GM18951 (cell line): ENCODE results near the gene KCNQ1.

Experiments used
- POLR2A ChIP-seq: IDR thresholded peaks from 4 replicates; pipeline ENCODE4 v1.6.1; 2011; ENCODE audit warnings: mild to moderate bottlenecking; ENCODE audit not compliant: insufficient read length, insufficient read depth; ENCODE audit errors: extremely low read depth
- in situ Hi-C: fragments of 300-500 bp; cut with MboI; formaldehyde crosslinking; loops from one replicate; pipeline ENCODE4 v1.12.0; 2022; ENCODE audit warnings: low sequenced_read_pairs, mixed read lengths, inconsistent platforms; ENCODE audit not compliant: unreplicated experiment

Gene KCNQ1

DNA sequence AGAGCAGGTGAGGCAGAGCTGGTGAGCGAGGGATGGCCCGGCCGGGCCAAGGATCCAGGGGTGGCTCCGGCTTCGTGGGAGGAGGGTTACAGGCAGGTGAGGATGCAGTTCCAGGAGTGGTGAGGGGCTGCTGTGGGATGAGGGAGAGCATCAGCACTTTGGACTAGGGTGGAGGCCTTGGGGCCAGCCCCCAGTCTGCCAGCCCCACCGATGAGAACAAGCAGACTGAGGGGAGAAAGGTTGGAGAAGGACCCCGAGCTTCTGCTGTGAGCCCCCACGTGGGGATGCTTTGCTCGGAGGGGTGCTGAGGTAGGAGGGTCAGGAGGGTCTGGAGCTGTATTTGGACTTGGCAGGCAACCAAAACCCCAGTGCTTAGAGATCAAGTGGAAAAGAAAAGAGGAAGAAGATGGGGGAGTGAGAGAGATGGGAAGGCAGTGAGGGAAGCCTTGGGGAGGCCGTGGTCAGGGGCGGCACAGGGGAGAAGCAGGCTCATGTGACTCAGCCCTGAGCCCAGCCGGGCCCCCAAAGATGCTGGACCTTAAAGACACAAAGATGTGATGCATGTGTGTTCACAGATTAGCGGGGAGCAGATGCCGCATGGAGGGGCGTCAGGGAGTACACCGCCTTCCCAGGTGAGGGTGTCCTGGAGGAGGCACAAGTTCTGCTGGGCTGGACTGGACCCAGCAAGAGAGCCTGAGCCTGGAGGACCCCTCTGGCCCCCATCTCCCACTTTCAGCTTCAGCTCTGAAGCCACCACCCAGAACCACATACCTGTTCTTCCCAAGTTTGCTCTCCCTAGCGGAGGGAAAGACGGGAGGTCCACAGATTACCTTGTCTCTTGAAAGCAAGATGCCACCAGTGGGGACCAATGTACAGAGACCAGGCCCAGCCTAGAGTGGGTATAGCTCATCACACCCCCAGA lies 349.5 kb downstream of the KCNQ1 start:
- TF ChIP-seq POLR2A = no peak
- in situ Hi-C loops = no loop called here

DNA sequence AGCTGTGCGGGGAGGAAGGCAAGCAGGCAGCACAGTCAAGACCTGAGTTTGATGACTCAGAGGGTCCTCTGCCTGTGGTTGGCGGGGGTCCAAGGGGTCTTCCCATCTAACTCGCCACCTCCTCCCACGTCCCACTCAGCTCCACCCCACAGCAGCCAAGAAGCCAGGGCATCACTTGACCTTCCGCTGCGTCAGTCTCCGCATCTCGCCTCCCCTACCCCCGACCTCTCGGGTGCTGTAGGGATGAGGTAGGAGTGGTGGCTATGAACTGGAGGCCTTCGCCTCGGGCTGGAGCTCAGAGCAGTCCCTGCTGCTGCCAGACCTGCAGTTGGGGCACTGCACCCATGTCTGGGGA lies 350.1 kb downstream of the KCNQ1 start:
- in situ Hi-C loops = no loop called here
- no peak for TF ChIP-seq POLR2A

DNA sequence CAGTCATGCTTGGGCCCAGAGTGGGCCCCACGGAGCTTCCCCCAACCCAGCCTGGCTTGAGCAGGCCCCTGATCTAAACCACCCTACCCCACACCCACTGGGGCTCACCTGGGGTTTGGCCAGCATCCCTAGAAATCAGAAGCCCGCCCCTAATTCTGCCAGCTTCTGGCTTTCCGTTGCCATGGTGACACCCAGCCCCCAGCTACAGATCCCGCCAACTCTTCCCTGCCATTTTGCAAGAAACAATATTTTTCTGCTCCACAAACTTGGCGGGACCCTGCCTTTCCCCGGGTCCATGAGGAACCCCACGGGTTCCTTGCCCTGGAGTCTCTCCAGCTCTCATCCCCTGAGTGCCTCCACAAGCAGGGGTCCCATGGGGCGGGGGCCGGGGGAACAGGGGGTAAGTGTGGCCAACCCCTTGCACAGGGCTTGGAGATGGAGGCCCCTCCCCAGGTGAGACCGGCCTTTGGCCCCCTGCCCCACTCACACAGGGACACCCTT lies 350.7 kb downstream of the KCNQ1 start:
- in situ Hi-C loops = no loop called here
- TF ChIP-seq POLR2A = no peak

DNA sequence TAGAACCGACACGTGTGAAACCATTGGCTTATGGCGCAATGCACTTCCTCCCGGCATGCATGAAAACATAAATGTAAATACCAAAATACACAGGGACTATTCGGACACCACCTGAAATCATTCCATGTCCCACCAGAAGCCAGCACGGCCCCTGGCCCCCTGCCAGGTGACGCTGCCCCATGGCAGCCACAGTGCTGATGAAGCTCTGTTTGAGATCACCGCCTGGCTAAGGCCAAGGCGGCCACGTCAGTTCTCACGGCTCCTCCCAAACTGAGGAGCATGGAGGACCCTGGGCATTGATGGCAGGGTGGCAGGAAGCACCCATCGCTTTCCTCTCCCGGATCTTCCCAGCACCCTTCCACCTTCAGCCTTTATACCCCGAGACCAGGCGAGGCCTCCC lies 351.3 kb downstream of the KCNQ1 start:
- in situ Hi-C loops = no loop called here
- TF ChIP-seq POLR2A = no peak

DNA sequence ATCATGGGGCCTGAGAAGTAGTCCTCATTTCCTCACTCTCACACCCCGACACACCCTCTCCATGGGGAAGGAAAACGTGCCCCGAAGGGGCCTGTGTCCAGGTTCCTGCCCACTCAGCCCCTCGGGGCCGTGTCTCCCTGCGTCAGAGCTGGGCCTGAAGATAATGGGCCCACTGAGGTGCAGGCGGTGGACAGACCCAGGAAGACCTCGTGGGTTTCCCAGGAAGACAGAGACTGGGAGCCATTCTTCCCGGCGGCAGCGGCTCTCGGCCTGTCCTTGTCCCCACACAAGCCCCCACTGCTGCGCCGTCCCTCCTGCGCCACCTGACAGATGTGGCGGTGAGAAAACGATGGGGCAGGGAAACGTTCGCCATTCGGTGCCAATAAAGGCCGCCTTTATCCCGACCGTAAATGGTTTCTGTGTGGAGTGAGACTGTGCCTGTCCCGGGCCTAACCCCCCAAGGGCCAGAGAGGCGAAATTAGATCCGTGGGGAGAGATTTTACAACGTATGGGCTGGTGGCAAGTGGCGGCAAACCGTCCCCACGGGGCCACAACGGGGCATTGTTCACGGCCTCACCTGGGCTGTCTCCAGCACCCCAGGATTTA lies 351.8 kb downstream of the KCNQ1 start:
- no peak for TF ChIP-seq POLR2A
- in situ Hi-C loops = no loop called here

DNA sequence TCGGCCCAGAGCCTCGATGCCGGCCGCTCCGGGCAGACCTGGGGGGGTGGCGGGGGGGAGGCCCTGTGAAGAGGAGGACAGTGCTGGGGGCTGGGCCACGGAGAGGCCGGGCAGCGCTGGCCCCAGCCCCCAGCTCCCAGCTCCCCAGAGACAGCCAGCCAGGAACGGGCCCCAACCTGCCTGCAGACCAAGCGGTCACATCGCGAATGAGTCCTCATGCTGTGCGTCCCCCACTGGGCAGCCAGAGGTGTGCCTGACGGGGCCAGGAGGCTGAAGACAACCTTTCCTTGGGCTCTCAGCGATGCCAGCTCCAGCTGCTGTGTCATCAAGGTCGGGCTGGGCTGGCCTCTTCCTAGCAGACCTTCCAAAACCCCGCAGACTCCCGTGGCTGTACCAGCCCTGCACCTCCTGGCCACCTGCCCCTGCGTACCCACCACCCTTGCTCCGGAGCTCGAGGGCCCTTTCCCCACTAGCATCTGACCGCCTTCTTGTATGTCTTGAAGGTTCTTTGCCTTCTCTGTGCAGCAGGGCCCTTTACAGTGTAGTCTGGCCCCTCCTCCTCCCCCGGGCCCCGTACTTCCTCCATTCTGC lies 352.4 kb downstream of the KCNQ1 start:
- in situ Hi-C loops = no loop called here
- TF ChIP-seq POLR2A = no peak

DNA sequence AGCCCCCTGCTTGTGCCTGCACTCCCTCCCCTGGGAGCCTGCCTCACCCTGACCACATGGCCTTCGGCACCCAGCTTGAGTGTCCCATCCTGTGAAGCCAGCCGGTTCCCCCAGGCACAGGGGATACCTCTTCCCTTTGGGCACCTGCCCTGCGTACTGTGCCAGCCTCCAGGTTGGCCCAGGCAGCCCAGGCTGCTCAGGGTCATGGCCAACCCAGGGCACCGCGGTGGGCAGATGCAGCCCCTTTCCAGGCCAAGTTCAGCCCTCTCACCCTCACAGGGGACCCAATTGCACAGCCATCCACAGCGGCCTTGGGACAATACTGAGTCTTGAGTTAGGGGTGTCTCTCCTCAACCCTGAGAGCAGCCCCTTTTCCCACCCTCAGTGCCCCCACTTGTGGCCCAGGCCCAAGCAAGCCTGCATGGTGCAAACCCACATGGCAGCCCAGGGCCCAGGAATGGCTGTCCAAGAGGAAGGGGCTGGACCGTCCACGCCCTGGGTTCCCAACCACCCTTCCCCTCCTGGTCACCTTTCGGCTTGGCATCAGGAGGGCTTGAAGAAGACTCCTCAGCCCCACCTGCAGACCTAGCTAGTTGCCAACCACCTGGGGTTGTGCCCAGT lies 353.0 kb downstream of the KCNQ1 start:
- in situ Hi-C loops = no loop called here
- TF ChIP-seq POLR2A = no peak

DNA sequence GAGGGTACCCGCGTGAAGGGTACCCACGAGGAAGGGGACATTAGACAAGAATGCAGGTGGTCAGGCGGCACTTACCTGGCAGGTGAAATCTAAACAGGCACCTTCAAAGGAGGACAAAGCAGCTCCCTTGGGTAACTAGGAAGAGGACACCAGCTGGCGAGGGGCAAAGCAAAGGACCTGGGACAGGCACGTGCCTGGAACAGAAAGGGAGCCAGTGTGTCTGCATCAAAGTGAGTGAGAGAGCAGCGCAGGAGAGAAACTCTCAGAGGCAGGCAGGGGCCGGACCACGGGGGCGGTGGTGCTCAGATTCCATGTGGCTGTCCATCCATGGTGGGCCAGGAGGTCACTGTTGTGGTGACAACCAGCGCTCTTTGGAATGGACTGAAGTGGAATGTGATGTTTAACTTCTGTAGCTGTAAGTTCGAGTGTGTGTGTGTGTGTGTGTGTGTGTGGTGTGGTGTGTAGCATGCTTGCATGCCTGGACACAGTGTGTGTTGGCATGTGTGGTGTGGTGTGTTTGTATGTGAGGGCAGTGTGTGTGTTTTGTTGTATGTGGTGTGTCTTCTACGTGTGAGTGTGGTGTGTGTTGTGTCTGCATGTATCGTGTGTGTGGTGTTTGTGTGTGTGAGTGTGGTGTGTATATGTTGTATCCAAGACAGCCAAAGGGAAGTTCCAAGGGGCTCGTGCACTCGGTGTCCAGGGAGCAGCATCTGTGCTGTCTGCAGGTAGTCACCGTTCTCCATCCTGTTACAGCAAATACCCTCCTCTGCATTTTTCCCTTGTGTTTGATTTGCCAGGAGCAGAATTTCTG lies 354.3 kb downstream of the KCNQ1 start:
- in situ Hi-C loops = no loop called here
- no peak for TF ChIP-seq POLR2A

DNA sequence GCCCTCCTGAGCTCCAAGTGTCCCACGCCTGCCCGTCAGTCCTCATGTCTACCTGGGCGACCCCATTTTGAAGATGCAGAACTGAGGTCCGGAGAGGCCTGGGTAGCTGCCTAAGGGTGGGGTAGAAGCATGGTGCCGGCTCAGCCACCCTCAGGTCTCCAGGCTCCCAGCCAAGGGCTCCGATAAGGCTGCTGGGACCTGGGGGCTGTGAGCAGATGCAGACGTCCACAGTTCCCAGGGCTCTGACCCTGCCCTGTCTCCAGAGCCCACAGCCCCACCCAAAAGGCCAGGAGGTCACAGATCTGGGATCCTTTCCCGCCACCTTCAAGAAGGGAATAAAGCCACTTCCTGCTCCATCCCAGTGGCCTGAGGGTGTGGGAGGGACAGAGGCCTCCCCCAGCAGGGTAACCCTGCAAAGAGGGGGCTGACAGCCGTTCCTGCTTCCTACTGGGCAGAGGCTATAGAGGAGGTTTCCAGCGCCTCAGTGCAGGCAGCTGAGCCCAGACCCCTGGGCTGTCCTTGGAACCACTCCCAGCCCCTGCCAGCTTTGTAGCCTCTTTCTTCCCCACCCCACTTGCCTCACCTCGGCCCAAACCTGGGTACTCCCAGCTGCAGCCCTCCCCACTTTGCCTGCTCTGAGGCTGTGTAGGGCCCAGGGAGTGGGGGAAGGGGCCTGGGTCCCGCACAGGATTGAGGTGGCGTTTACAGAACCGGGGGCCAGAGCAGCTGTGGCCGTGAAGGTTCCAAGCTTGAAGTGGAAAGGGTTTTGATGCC lies 355.3 kb downstream of the KCNQ1 start:
- no peak for TF ChIP-seq POLR2A
- in situ Hi-C loops = no loop called here

DNA sequence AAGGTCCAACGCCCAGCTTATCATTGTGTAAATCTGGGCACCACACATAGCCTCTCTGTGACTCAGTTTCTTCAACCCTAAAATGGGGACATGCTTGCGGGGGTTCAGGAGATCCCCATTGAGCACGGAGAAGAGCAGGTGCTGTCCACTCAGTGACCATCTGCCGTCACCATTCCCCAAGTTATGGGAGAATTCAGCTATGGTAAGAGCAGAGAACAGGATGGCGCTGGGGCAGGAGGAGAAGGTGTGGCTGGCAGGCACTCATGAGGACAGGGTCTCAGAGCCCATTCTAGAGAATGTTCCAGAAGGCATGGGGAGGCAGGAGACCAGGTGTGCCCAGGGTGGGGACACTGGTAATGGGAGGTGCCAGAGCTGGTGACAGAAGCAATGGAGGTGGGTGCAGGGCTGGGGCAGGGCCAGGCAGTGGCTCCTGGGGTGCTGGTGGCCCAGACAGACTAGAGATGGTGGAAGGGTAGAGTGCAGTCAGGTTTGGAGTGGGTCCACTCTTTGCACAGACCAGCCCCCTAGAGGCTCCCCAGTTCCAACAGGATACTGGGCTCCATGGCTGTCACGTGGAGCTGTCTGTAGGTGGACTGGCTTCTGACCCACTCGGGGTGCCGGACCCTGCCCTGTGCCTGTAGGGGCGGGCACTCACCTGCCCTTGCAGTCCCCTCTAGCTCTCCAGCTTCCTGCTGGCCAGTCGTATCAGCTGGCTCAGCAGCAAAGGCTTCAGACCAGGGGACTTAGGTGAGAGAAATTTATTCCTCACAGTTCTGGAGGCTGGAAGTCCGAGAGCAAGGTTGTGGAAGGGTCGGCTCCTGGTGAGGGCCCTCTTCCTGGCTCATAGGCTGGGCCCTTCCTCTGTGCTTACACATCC lies 356.1 kb downstream of the KCNQ1 start:
- no peak for TF ChIP-seq POLR2A
- in situ Hi-C loops = no loop called here

DNA sequence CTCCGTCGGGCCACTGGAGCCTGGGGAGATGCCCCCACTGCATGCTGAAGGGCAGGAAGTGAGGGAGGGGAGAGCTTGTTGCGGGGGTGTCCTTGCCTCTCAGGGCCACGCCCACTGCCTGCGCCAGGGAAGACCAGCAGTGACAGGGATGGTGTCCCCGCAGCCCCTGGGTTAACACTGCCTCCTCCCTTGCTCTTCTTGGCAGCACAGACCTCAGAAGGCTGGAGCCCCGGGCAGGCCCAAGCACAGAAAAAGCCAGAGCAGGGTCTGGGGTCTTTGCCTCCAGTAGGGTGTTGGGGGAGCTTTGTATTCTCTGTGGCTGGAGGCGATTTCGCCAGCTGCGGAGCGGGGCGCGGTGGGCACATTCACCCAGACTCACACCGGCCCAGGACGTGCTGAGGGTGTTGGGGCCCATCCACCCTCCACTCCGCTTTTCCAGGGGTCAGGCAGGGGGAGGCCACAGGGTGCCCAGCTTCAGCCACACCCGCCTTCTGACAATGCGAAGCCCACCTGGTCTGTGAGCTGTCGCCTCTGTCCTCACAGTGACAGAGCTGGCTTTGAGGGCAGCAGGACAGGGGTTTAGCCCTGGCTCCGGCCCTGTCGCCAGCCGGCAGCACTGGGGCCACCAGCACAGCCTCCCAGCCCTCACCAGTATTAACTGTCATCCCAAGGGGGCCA lies 357.0 kb downstream of the KCNQ1 start:
- in situ Hi-C loops = no loop called here
- TF ChIP-seq POLR2A = no peak
